ENCODE data around the gene HNRNPUL1. TPM values are rescaled to one million over a fixed set of nuclear protein-coding genes. Genes with fewer than 3 reads are reported as not detected.
"Not testable (repeated sequence)": the region's sequence is repeated elsewhere in the genome, so short reads cannot be mapped to it uniquely, and the experiment has no call there.

The HNRNPUL1 gene
- polyA plus RNA-seq, 10 donors, result 141 to 171 (median 152) TPM

- DNase-seq, result no peak
Observed at GRCh38 chr19:41273076-41273475, 8.9 kb downstream of the HNRNPUL1 start.

GRCh38 chr19:41274802-41275201 is 10.6 kb downstream of the HNRNPUL1 start:
- no peak for DNase-seq

DNA sequence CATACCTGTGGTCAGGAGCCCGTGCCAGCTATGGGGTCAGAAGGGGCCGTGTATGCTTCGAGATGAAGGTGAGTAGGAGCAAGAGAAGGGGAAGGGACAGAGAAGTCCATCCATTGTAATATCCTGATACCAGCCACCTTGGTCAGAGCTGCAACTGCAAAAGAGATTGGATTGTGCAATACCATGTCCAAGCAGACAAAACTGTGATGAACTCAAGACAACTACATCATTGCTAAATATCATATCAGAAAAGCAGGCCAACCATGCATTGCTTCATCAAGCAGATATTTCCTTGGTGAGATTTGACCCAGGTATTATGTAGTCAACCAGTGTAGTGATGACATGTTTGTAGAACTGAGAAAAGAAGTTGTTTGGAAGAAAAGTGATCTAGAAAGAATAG is 12.1 kb downstream of the HNRNPUL1 start:
- DNase-seq, result no peak

GRCh38 chr19:41278478-41278877 is 14.3 kb downstream of the HNRNPUL1 start:
- DNase-seq, result no peak

- no peak for DNase-seq
Observed at GRCh38 chr19:41288673-41289530, 24.7 kb downstream of the HNRNPUL1 start.

DNA sequence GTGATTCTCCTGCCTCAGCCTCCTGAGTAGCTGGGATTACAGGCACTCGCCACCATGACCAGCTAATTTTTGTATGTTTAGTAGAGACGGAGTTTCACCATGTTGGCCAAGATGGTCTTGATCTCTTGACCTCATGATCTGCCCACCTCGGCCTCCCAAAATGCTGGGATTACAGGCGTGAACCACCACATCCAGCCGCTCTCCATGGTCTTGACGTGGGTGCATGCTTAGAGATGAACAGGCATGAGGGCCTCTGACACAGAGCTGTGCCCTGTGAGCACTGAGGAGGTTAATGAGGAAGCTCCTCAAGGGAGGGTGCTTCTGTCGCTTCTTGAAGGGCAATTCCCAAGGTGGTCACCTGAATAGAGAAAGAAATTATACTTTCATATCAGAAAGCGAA is 25.6 kb downstream of the HNRNPUL1 start:
- DNase-seq, result not testable (repeated sequence)

GRCh38 chr19:41294393-41294792 is 30.2 kb downstream of the HNRNPUL1 start:
- DNase-seq, result no peak

DNA sequence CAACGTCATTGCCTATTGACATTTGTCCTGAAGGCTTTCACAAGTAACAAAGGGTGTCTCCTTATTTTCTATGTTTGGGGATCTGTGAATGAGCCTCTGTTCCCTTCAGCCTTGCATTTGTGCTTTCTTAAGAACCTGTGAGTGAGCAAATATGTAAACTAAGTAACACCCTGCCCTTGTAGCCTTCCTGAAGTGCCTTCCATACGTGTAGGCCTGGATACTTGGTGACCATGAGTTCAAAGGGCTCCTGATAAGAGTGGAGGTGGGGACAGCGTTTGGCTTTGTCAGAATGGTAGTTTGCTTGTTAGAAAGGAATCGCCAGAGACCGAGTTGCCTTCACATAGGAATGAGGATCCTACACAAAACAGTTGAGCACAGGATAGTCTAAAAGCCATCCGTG is 31.3 kb downstream of the HNRNPUL1 start:
- no peak for DNase-seq

DNA sequence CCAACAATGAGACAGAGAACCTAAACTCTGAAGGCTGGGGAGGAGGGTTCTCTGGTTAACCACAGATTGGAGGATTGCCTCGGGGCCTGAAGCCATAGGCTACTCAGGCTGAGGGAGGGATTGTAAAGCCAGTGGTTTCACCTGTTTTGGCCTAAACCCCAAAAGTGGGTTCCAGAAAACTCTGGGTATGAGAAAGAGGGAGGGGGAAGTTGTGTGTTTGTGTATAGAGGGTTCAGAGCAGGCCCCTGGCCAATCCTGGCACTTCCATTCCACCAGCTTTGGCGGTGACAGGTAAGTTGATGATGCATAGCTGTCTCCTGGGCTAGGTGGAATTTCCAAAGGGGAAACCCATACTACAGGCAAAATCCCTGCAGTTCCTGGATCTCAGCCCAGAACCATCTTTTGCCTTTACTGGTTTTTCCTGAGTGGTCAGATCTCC is 32.3 kb downstream of the HNRNPUL1 start:
- DNase-seq, result no peak

DNA sequence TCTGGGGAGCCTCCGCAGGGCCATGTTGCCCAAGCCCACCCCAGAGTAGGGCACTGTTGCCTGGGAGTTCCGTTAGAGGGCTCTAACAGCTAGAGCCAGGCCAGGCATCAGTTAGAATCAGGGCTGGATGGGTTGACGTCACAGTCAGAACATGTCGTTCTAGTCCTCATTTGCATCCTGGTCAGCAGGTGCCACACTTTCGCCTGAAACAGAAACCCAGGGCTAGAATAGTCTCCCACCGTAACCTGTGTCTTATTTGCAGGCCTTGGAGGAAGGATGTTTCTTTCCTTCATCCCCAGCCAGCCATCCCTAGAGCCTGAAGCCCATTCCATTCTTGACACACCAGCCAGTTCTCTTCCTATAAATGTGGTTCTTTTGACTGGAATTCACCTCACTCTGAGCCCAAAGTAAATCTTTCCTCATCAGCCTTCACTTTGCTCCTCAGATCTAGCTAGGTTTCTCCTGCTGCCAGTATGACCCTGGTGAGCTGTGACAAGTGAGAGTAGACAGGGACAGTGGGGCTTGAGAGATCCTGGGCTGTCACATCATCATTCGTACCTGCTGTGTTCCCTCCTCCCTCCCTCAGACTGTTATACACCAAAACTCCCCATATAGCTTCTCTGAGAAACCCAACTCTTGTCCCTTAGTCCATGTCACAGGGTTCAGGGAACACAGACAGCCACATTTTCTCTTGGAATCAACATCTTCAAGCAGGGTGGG is 33.6 kb downstream of the HNRNPUL1 start:
- peak in 1 of 3 donors; percentile 31 for DNase-seq

DNA sequence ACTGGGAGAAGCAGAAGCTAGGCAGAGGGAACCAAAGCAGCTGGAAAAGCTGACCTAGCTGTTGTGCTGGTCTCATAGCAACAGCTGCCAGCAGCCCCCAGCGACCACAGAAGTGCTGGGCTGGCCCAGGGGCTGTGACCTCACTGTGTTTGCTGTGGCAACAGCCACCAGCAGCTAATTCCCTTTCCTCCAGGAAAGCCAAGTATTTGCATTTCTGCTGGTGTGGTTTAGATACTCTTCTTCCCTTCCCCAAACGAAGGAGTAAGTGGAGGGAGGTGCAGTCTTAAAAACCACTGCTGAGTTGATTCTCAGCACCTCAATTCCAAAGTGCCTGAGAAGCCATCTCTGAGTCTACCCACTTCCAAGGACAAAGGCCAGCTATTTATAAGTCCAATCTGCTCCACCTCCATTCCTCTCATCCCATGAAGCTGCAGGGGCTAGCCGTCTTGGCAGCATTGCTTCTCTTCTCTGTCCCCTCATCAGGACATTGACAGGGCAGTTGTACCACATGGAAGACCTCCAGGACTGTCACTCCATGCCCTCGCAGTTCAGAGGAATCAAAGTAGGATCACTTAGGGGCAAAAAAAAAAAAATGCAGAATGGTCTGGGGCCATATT is 34.3 kb downstream of the HNRNPUL1 start:
- DNase-seq, result peak; percentile 73 to 92 (median 90)

- peak in 2 of 3 donors; percentile 14 to 44 for DNase-seq
Observed at GRCh38 chr19:41299046-41299754, 35.0 kb downstream of the HNRNPUL1 start.

DNA sequence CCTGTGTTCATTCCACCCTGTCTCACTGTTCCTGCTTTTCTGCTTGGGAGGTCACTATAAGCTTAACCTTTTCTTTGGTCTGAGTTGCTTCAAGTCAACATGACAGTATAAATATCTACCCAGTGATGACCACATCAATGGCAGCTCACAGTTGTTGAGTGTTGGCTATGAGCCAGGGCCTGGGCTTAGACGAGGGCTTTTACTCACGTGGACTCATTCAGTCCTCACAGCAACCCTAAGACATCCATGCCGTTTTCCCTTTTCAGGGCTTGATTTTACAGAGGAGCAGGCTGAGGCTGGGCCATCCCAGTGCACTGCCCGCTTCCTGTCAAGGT is 35.5 kb downstream of the HNRNPUL1 start:
- DNase-seq, result peak; percentile 76 to 80 (median 77)

DNA sequence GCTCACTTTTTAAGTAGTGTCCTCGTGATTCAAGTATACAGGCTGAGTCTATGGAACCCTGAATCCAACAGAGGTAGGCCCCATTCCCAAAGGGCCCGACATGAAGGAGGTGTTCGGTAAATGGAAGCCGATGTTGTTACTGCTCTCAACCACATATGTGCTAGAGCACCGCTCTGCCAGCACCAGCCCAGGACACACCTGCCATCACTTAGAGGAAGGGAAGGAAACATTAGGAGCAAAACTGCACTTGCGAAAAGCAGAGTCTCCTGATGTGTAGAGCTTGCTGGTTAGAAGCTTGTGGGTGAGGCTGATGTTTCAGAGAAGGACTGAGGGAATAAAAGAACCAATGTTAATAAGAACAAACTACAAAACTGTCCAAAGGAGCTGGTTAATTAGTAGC is 36.4 kb downstream of the HNRNPUL1 start:
- DNase-seq, result no peak

GRCh38 chr19:41302624-41303351 is 38.6 kb downstream of the HNRNPUL1 start:
- DNase-seq, result peak in 1 of 3 donors; percentile 21

GRCh38 chr19:41303954-41304353 is 39.8 kb downstream of the HNRNPUL1 start:
- DNase-seq, result no peak

- no peak for DNase-seq
Observed at GRCh38 chr19:41304706-41305483, 40.7 kb downstream of the HNRNPUL1 start.

DNA sequence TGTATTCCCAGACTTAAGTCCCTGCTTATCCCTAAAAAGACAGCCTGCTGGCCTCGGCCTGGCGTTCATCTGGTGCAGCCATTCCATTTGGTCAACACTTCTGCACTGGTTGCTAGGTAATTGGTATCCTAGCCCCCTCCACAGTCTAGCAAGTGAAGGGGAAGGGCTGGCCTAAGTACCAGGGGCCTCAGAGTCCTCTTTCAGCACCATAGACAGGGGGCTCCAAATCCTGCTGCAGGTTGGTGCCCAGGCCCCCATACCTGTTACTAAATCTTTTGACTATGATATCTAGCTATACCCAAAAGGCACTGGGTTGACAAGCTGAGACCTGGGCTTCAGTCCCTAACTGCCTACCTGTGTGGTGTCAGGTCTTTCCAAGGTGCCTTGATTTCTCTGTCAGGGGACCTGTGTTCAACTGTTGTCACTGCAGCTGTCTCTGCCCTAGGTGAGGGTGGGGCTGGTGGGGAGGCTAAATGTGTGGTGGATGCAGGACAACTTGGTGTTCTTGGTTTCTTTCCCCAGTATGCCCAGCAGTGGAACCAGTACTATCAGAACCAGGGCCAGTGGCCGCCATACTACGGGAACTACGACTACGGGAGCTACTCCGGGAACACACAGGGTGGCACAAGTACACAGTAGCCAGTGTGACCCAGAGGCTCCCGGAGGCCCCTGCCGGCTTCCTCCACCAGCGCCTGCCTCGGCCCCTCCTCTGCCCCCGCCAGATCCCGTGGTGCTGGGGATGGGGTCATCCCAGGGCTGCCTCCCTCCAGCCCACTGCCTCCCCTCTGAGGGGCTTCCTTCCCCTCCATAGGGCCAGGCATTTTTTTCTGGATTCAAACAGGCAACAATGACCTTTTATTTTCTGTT is 42.0 kb downstream of the HNRNPUL1 start:
- no peak for DNase-seq

DNA sequence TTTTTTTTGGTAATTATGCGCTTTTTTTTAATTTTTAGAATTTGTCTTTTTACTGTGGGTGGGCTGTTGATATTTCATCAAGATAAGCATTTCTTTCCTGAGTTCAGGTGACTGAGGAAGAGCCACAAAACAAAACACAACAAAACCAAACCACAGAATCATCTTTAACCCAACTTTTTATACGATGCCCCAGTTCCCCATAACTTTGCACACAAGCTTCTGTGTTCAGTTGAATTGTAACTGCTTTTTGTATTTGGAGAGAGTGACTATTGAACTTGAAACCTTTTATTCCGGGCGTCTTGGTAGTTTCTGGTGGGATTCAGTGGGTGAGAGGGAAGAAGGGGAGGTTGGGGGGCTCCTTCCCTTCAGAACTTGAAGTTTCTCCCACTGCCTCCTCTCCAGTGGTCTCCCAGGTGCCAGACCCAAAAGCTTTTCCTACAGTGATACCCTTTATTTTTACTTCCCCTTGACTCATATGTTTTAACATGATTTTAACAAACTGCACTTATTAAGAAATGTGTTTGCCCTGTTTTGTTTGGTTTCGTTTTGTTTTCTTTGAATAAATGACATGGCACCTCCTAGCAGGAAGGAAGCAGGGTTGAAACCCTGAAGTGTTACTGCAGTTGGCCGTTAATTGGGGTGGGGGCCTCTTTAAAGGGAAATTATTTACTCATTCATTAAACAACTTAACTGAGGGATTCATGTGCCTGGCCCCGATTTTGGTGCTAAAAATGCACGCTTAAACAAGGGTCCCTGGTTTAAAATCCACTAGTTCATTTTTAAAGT is 43.1 kb downstream of the HNRNPUL1 start:
- DNase-seq, result no peak
